Activated CD4-positive, CD25-positive, alpha-beta regulatory T cell (primary cell): ENCODE measurements around the gene RBM19.

Source experiments
- DNase-seq, 4 experiments: peaks; one replicate each; lab custom pipeline; 2025; lab: John Stamatoyannopoulos, UW

The RBM19 gene

GRCh38 chr12:113857371-113857770, 108.8 kb downstream of the RBM19 start:
- DNase-seq, result no peak

GRCh38 chr12:113855998-113856397, 110.1 kb downstream of the RBM19 start:
- no peak for DNase-seq

DNA sequence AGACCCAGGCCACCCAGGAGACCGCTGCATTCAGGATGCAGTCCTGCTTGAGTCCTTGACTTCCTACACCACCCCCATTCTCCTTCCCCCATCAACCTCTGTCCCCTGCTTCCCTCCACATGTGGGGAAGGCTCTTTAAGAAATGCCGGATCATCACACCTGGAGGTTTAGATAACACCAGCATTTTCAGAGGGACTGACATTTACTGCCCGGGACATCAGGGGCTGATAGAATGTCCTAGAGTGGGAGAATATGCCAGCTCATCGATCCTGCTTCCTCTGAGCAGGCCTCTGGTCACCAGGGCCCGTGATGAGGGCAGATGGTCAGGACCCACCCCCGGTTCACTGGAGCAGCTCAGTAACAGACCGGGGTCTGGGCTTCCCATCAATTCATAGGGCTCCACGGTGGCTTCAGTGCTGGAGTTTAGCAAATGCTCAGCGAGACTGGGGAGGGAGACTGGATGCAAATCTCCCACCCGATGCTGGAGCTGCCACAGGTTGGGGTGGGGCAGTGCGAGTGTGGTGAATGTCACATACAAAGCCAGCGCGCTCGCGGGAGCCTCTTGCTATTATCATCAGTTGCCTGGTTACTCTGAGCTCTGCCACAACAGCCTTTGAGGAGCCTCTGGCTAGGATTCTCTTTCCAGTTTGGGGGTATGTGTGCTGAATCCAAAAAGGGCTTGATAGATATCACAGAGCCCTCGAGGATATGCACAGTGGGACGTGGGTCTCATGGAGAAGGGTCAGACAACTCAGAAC, 111.6 kb downstream of the RBM19 start:
- no peak for DNase-seq

DNA sequence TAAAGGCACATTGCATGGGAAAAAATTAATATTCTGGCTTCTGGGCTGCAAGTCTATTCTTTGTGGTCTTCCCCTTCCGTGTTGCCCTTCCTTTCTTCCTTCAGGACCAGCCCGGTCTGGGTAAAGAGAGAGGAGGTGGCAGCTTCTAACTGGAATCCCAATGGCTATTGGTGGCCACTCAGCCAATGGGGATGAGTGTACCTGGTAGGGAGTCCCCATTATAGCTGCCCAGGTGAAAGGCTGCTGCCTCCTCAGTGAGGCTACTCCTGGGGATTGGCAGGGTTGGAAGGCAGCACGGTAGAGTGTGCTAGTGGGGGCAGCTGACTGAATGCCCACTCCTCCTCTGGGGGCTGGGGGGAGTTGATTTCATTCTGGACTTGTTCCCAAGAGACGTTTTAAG, 112.6 kb downstream of the RBM19 start:
- DNase-seq, result no peak

DNA sequence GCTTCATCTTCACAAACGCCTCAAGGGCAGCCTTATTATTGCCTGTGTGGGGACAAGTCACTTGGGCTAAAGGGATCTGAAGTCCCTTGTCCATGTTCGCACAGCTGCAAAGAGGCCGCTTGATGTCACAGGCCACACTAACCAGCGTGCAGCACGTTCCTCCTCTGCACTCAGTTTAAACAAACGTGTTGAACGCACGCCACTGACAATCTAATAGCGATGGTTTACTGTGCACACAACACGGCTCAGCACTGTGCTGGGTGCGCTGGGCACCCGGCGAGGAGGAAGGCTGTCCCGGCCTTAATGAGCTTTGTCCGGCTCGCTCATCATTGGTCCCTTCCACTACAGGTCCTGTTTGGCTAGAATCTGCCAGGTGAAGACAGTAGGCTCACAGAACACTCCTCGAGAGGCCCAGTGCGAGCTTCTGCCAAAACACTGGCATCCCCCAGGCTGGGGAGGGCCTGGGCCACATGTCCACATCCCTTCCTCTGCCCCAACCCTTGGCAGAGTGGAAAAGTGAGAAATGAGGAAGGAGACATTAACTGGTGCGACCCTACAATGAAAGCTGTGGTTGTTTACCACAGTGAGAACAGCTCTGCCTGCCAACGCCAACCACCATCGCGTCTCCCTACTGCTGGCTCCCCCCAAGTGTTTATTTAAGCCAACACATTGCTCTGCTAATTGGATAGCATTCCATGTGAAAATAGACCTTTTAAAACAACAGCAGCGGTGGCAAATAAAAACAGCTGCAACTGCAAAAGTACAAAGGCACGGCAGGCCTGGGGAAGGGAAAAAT, 113.2 kb downstream of the RBM19 start:
- DNase-seq, result no peak

DNA sequence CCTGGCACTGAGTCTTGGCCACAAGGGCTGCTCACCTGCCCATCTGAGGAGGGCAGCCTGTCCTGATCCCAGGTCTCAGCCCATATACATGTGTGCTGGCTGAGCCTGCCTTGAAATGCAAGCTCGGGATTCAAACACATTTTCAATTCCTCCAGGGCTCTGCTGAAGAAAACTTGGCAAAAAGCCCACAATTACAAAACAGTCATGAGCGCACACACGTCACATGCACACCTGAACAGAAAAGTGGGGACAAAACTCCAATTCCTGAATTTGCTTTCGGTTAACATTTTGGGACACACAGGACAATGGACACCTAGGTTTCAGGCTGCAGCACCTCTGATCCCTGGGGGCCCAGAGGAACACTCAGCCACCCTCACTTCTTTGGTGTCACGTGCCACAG, 113.9 kb downstream of the RBM19 start:
- DNase-seq, result no peak

- no peak for DNase-seq
Measured at GRCh38 chr12:113850309-113851056, 115.6 kb downstream of the RBM19 start.

DNA sequence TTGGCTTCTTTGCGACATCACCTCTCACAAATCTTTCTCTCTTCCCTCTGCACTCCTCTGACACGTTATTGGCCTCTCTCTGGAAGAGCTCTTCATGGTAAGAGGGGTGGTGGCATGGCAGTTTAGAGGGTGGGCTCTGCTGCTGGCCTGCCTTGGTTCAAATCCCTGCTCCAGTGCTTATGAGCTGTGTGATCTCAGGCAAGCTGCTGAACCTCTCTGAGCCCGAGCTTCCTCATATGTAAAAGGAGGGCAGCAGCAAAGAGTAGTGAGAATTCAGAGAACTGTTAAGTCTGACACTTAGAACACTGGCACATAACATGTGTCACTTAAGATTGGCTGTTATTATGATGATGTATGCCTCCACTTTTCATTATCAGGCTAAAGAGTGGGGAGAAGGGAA, 118.3 kb downstream of the RBM19 start:
- DNase-seq, result no peak

DNA sequence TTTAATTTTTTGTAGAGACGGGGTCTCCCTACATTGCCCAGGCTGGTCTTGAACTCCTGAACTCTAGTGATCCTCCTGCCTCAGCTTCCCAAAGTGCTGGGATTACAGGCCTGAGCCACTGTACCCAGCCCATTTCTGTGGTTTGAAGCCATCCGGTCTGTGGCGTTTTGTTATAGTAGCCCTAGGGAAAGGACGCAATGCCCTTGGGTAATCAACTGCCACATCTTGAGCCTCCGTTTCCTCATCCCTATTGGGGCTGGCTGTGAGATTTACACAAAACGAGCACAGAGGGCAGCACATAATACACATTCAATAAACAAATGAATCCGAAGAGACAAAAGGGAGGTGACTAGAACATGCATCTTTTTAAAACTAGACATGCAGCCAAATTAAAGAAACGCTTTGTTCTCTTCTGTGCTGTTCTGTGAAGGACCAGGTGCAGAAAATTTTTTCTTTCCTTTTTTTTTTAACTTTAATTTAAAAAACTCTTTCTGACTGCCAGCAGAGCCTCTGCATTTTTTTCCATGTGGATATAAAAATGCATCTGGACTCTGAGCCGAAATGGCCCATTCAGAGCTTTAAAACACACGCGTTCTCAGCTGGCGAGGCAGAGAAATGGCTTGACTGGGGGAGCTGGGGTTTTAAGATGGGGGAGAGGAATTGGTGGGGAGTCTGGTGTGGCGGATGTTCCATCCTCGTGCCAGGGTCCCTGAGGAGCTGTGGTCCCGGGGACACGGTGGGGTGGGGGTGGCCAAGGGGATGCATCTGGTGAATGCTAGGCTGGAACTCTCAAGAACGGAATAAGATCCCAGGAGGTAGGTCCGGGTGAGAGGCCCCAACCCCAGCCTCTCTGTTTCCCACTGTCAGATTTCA, 119.0 kb downstream of the RBM19 start:
- no peak for DNase-seq

DNA sequence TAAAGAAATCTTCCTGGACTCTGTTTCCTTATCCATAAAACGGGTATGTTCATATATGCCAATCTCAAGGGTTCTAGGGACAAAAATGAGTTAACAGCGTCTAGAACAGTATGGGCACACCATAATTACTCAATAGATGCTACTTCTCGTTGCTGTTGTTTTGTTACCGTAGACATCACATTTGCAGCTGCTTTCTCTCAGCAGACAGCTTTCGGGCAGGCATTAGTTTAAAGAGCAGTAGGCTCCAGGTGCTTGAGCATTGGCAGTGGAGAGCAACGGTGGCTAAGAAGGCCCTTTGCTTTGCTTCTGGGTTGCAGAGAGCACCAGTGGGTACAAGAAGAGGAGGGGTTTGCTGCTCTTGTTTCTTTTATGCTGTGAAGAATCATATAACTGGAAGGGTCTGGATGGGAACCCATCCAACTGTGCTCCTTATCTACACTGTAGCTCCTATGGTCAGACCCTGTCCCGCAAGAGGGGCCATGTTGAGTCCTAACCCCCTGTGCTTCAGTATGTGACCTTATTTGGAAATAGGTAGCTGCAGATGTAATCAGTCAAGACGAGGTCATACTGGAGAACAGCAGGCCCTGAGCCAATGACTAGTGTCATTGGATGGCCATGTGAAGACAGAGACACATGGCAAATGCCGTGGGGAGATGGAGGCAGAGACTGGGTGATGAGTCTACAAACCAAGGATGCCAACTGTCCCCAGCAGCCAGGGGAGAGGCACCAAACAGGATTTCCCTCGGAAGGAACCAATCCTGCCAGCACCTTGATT, 120.0 kb downstream of the RBM19 start:
- DNase-seq, result no peak

DNA sequence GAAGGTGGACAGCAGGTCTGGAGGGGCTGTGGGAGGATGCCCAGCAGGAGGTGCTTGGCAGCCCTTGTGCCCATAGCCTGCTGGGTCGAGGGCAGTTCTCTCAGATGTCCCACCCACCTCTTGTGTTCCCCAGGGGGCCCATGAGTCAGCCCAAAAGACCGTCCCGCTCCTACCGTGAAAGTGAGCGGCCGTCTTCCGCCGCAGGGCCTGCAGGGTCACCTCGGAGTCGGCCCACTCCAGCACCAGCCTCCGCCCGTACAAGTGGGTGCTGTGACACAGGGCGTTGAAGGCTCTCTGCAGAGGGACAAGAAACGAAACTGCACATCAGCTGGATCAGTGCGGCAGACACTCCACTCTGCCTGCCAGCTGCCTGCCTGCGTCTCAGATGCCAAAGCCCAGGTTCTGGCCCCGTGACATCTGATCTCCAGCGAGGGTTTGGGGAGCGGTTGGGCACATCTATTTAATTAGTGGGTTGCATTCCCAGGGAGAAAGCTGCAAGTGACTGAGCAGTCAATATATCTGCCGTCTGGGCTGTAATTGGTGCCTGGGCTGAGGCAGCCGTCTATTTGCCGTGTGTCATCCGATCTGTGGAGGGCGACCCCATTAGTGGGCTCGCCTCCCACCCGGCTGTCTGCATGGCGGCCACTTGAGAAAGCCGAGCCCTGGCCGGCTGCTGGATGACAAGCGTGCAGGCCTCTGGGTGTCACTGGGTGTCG, 121.5 kb downstream of the RBM19 start:
- DNase-seq, result no peak

DNA sequence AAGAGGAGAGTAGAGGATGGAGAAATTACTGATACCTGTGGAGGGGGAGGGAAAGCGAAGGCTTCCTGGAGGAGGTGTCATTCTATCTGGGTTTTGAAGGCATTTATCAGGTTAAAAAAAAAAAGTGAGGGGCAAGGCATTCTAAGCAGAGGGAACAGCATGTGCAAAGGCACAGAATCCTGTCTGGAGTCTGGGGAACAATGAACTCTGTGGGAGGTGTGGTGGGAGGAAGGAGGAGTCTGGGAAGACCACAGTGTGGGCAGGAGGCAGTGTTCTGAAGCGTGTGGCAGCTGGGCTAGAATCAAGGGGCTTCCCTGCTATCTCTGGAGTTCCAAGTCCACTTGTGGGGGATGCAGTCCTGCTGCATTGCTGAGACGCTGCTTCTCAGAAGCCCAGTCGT, 123.4 kb downstream of the RBM19 start:
- DNase-seq, result no peak

- DNase-seq, result no peak
Measured at GRCh38 chr12:113841786-113842185, 124.3 kb downstream of the RBM19 start.

DNA sequence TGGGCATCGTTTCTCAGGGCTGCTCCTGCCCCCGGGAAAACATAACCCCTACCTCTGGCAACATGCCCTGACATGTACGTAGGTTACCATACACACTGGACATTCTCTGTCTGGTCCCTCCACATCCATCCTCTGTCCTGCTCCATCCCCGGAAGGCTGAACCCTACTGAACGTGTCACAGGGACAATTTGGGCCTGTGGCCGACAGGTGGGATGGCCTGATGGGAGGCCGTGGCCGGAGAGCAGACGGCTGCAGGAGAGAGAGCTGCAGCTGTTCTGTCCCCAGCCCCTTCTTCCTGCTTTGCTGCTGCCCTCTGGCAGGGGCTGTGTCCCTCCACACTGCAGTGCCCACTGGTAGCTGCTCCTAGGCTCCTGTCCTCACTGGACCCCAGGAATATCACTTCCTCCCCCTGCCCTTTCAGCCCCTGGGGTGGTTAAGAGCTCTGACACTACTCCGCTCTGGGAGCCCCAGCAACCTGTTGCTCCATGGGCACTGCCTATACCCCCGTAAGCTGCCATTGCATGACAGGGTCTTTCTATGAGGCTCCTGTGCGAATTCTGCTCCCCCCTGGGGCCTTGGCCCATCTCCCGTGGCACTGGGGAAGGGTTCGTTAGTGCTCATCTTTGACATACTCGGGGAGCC, 125.6 kb downstream of the RBM19 start:
- DNase-seq, result no peak

- DNase-seq, result no peak
Measured at GRCh38 chr12:113838896-113839295, 127.2 kb downstream of the RBM19 start.

GRCh38 chr12:113837528-113838296, 128.4 kb downstream of the RBM19 start:
- DNase-seq, result no peak

- DNase-seq, result no peak
Measured at GRCh38 chr12:113837084-113837483, 129.0 kb downstream of the RBM19 start.

DNA sequence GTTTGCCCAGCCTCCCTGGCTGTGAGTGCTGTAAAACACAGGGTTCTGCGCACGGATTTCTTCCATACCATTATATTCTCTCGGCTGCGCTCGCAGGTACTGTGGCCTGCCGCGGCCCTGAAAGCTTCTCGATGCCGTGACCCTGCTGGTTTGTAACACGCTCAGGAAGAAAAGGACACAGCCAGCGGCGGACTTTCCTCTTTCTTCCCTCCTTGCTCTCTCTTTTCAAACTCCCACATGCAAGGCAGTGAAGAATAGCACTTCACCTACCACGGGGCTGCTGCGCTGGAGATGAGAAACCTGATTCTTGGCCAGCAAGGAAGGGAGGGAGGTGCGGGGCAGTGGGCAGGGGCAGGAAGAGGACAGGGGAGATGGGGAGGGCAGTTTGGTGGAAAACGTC, 130.2 kb downstream of the RBM19 start:
- no peak for DNase-seq

GRCh38 chr12:113835433-113835832, 130.7 kb downstream of the RBM19 start:
- DNase-seq, result no peak
